HTERT RPE-1 (cell line): ENCODE results near the gene PGM2.
"Not testable (repeated sequence)": the region's sequence is repeated elsewhere in the genome, so short reads cannot be mapped to it uniquely, and the experiment has no call there.

Source experiments
- in situ Hi-C: fragments of 300-500 bp; cut with MboI; formaldehyde crosslinking; loops from 4 replicates; pipeline ENCODE4 v1.14.3; 2020; ENCODE audit warnings: low sequenced_read_pairs

PGM2 gene

GRCh38 chr4:37826295-37827029 lies at the start of gene PGM2:
Gene PGM2 (plus strand): TSS chr4:37826686. CDS start chr4:37826733, 47 bp downstream.
- in situ Hi-C loops, result no loop called here

- in situ Hi-C loops, result no loop called here
Observed at GRCh38 chr4:37779896-37780295, 46.6 kb upstream of the PGM2 start.

GRCh38 chr4:37780444-37781130 lies 45.9 kb upstream of the PGM2 start:
- in situ Hi-C loops, result no loop called here

- in situ Hi-C loops, result no loop called here
Observed at GRCh38 chr4:37781131-37781455, 45.4 kb upstream of the PGM2 start.

GRCh38 chr4:37786267-37786666 lies 40.2 kb upstream of the PGM2 start:
- in situ Hi-C loops, result not testable (repeated sequence)

GRCh38 chr4:37787883-37788460 lies 38.5 kb upstream of the PGM2 start:
- in situ Hi-C loops, result not testable (repeated sequence)

GRCh38 chr4:37788819-37789218 lies 37.7 kb upstream of the PGM2 start:
- in situ Hi-C loops, result no loop called here

- in situ Hi-C loops, result no loop called here
Observed at GRCh38 chr4:37792241-37792640, 34.2 kb upstream of the PGM2 start.

GRCh38 chr4:37793562-37793961 lies 32.9 kb upstream of the PGM2 start:
- in situ Hi-C loops, result no loop called here

- in situ Hi-C loops, result no loop called here
Observed at GRCh38 chr4:37794056-37794455, 32.4 kb upstream of the PGM2 start.

- in situ Hi-C loops, result no loop called here
Observed at GRCh38 chr4:37795581-37796195, 30.8 kb upstream of the PGM2 start.

GRCh38 chr4:37797374-37797773 lies 29.1 kb upstream of the PGM2 start:
- in situ Hi-C loops, result no loop called here

- in situ Hi-C loops, result no loop called here
Observed at GRCh38 chr4:37797923-37798322, 28.6 kb upstream of the PGM2 start.

- in situ Hi-C loops, result no loop called here
Observed at GRCh38 chr4:37798616-37799015, 27.9 kb upstream of the PGM2 start.

- in situ Hi-C loops, result no loop called here
Observed at GRCh38 chr4:37799941-37800554, 26.4 kb upstream of the PGM2 start.

- in situ Hi-C loops, result no loop called here
Observed at GRCh38 chr4:37802068-37802666, 24.3 kb upstream of the PGM2 start.

GRCh38 chr4:37803348-37803973 lies 23.0 kb upstream of the PGM2 start:
- in situ Hi-C loops, result no loop called here

- in situ Hi-C loops, result no loop called here
Observed at GRCh38 chr4:37805091-37805490, 21.4 kb upstream of the PGM2 start.

- in situ Hi-C loops, result no loop called here
Observed at GRCh38 chr4:37812713-37813112, 13.8 kb upstream of the PGM2 start.

GRCh38 chr4:37815591-37815990 lies 10.9 kb upstream of the PGM2 start:
- in situ Hi-C loops, result no loop called here

GRCh38 chr4:37816006-37816405 lies 10.5 kb upstream of the PGM2 start:
- in situ Hi-C loops, result no loop called here
